Measurements from ENCODE around the gene COL24A1.
"Not testable (repeated sequence)": the region's sequence is repeated elsewhere in the genome, so short reads cannot be mapped to it uniquely, and the experiment has no call there.

The COL24A1 gene

GRCh38 chr1:86072474-86072873, 84.1 kb downstream of the COL24A1 start:
- DNase-seq (ENCODE audit: low spot score) = not testable (repeated sequence)

GRCh38 chr1:86071870-86072269, 84.7 kb downstream of the COL24A1 start:
- DNase-seq (ENCODE audit: low spot score) = not testable (repeated sequence)

GRCh38 chr1:86069757-86070145, 86.8 kb downstream of the COL24A1 start:
- DNase-seq (ENCODE audit: low spot score) = no peak

- DNase-seq (ENCODE audit: low spot score) = no peak
These were observed 87.5 kb downstream of the COL24A1 start for GRCh38 chr1:86068841-86069756.

GRCh38 chr1:86068271-86068721, 88.3 kb downstream of the COL24A1 start:
- no peak for DNase-seq (ENCODE audit: low spot score)

- DNase-seq (ENCODE audit: low spot score) = no peak
These were observed 88.9 kb downstream of the COL24A1 start for GRCh38 chr1:86067626-86068025.

GRCh38 chr1:86064899-86065298, 91.7 kb downstream of the COL24A1 start:
- no peak for DNase-seq (ENCODE audit: low spot score)

- no peak for DNase-seq (ENCODE audit: low spot score)
These were observed 92.9 kb downstream of the COL24A1 start for GRCh38 chr1:86063721-86064120.

GRCh38 chr1:86062453-86062852, 94.1 kb downstream of the COL24A1 start:
- no peak for DNase-seq (ENCODE audit: low spot score)

GRCh38 chr1:86061551-86061990, 95.0 kb downstream of the COL24A1 start:
- DNase-seq (ENCODE audit: low spot score) = no peak

GRCh38 chr1:86054396-86054795, 102.2 kb downstream of the COL24A1 start:
- no peak for DNase-seq (ENCODE audit: low spot score)

- DNase-seq (ENCODE audit: low spot score) = no peak
These were observed 103.4 kb downstream of the COL24A1 start for GRCh38 chr1:86052948-86053698.

GRCh38 chr1:86035101-86035500, 121.5 kb downstream of the COL24A1 start:
- no peak for DNase-seq (ENCODE audit: low spot score)

GRCh38 chr1:86030180-86030579, 126.4 kb downstream of the COL24A1 start:
- no peak for DNase-seq (ENCODE audit: low spot score)

GRCh38 chr1:86018283-86018923, 138.2 kb downstream of the COL24A1 start:
- peak; percentile 7 for DNase-seq (ENCODE audit: low spot score)

GRCh38 chr1:86016076-86016759, 140.4 kb downstream of the COL24A1 start:
- no peak for DNase-seq (ENCODE audit: low spot score)

GRCh38 chr1:86015375-86015774, 141.2 kb downstream of the COL24A1 start:
- no peak for DNase-seq (ENCODE audit: low spot score)

GRCh38 chr1:86000601-86001000, 156.0 kb downstream of the COL24A1 start:
- no peak for DNase-seq (ENCODE audit: low spot score)

GRCh38 chr1:85998105-85998855, 158.3 kb downstream of the COL24A1 start:
- DNase-seq (ENCODE audit: low spot score) = no peak

GRCh38 chr1:85992791-85993190, 163.8 kb downstream of the COL24A1 start:
- no peak for DNase-seq (ENCODE audit: low spot score)

- no peak for DNase-seq (ENCODE audit: low spot score)
These were observed 165.3 kb downstream of the COL24A1 start for GRCh38 chr1:85991261-85991660.
